ENCODE data around the gene SLC15A5.

The SLC15A5 gene

DNA sequence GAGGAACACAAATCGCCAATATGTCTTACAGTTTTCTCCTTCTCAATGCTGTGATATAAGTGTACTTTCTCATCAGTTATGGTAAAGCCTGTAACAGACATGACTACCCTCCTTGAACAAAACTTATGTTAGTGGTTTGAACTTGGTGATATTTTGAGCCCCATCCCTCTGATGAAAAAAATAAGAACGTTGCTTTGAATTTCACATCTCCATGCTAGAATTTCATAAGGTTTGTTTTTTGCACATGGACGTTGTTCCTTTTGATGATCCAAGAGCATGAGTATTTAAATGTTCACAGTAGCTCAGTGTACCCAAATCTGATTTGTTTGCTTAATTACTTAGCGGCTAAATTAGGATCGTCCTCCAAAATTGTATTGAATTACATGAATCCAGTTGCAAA, at the start of gene SLC15A5:
SLC15A5 (minus strand) TSS at position 101 of the 400 bp plus-strand sequence; CDS start at position 101, 0 bp downstream.
- Histone ChIP-seq H3K27me3 (ENCODE audit: control insufficient read depth, insufficient read depth, low read length) (no peaks in the 10 kb centered on the region), H3K27ac (ENCODE audit: low read depth, low read length) (no peak within 1 kb of the TSS), H3K4me1 (ENCODE audit: control insufficient read depth, insufficient read depth, low read length) (no peaks in the 10 kb centered on the region), H3K36me3 (ENCODE audit: control insufficient read depth, insufficient read depth, low read length) (no peaks in the 10 kb centered on the region), H3K9ac (ENCODE audit: low read length) (no peak within 1 kb of the TSS), H3K4me3 (ENCODE audit: low read length) (no peak within 1 kb of the TSS)

GRCh38 chr12:16325426-16325825, 47.9 kb upstream of the SLC15A5 start:
- Histone ChIP-seq H3K27me3 (ENCODE audit: control insufficient read depth, insufficient read depth, low read length) (no peaks in the 10 kb centered on the region), H3K36me3 (ENCODE audit: control insufficient read depth, insufficient read depth, low read length) (no peaks in the 10 kb centered on the region), H3K27ac (ENCODE audit: low read depth, low read length) (no peak overlapping the region), H3K4me3 (ENCODE audit: low read length) (no peak overlapping the region), H3K4me1 (ENCODE audit: control insufficient read depth, insufficient read depth, low read length) (no peaks in the 10 kb centered on the region), H3K9ac (ENCODE audit: low read length) (no peak overlapping the region)

DNA sequence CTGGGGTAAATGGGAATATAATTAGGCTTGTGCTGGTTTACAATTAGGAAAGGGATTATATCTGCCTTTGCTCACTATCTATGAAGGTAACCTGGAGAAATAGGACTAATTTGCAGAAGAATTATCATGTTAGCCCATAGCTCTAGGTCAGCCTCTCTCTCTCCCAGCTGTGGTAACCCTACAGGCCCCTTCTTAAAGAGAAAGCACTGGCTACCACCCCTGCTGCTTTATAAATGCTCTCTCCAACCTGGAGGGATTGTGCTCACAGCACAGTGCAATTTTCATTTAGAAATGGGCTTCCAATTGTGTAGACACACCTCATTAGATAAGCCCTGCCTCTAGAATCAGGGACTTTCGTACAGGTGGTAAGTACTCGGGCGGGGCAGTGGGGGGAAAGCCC, 47.3 kb upstream of the SLC15A5 start:
- Histone ChIP-seq H3K27ac (ENCODE audit: low read depth, low read length) (no peak overlapping the region), H3K4me1 (ENCODE audit: control insufficient read depth, insufficient read depth, low read length) (no peaks in the 10 kb centered on the region), H3K4me3 (ENCODE audit: low read length) (no peak overlapping the region), H3K9ac (ENCODE audit: low read length) (no peak overlapping the region), H3K27me3 (ENCODE audit: control insufficient read depth, insufficient read depth, low read length) (no peaks in the 10 kb centered on the region), H3K36me3 (ENCODE audit: control insufficient read depth, insufficient read depth, low read length) (no peaks in the 10 kb centered on the region)

DNA sequence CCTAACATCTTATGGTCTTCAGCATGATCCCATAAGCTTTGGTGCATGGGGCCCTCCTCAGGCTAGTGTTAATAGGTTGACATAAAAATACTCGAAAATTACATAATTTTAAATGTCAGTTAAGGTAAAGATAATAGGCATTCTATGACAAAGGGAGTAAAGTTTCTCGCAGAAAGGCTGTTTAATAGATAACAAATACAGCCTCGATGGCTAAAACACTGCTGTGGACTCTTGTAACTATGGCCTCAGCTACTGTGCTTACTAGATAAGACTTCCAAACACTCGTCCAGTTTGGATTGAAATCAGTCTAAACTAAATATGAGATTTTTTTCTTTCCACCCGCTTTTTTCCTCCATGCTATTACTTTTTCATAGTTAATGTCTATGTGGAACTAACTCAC, 46.8 kb upstream of the SLC15A5 start:
- Histone ChIP-seq H3K27ac (ENCODE audit: low read depth, low read length) (no peak overlapping the region), H3K27me3 (ENCODE audit: control insufficient read depth, insufficient read depth, low read length) (no peaks in the 10 kb centered on the region), H3K4me1 (ENCODE audit: control insufficient read depth, insufficient read depth, low read length) (no peaks in the 10 kb centered on the region), H3K36me3 (ENCODE audit: control insufficient read depth, insufficient read depth, low read length) (no peaks in the 10 kb centered on the region), H3K9ac (ENCODE audit: low read length) (no peak overlapping the region), H3K4me3 (ENCODE audit: low read length) (no peak overlapping the region)

GRCh38 chr12:16323638-16324037, 46.2 kb upstream of the SLC15A5 start:
- no peaks in the 10 kb centered on the region for H3K27me3 ChIP-seq (ENCODE audit: control insufficient read depth, insufficient read depth, low read length)
- no peaks in the 10 kb centered on the region for H3K36me3 ChIP-seq (ENCODE audit: control insufficient read depth, insufficient read depth, low read length)
- H3K27ac ChIP-seq (ENCODE audit: low read depth, low read length), result no peak overlapping the region
- no peak overlapping the region for H3K9ac ChIP-seq (ENCODE audit: low read length)
- H3K4me1 ChIP-seq (ENCODE audit: control insufficient read depth, insufficient read depth, low read length), result no peaks in the 10 kb centered on the region
- H3K4me3 ChIP-seq (ENCODE audit: low read length), result no peak overlapping the region

- no peak overlapping the region for H3K4me3 ChIP-seq (ENCODE audit: low read length)
Measured at GRCh38 chr12:16323010-16323409, 45.5 kb upstream of the SLC15A5 start.

DNA sequence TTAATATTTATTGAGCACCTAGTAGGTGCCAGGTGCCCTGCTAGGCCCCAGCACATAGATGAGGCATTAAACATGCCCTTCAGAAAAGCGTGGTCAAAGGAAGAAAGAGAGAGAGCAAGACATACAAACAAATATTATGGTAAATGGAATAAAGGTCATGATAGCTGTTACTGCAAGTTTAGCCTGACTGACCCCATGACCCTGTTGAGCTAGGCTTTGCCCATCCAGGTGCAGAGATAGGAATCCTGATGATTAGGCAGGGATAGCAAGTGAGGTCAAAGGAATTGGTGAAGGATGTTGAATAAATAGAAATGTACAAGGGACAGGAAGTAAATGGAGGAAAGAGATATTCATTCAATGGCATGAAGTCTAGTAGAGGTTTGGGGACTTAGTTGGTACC, 33.4 kb upstream of the SLC15A5 start:
- no peak overlapping the region for H3K27ac ChIP-seq (ENCODE audit: low read depth, low read length)

More at GRCh38 chr12:16323010-16323409, 45.5 kb upstream of the SLC15A5 start:
- Histone ChIP-seq H3K27ac (ENCODE audit: low read depth, low read length) (no peak overlapping the region), H3K9ac (ENCODE audit: low read length) (no peak overlapping the region), H3K4me1 (ENCODE audit: control insufficient read depth, insufficient read depth, low read length) (no peaks in the 10 kb centered on the region), H3K27me3 (ENCODE audit: control insufficient read depth, insufficient read depth, low read length) (no peaks in the 10 kb centered on the region), H3K36me3 (ENCODE audit: control insufficient read depth, insufficient read depth, low read length) (no peaks in the 10 kb centered on the region)

GRCh38 chr12:16307856-16308475, 30.5 kb upstream of the SLC15A5 start:
- Histone ChIP-seq H3K4me3 (ENCODE audit: low read length) (no peak overlapping the region), H3K27me3 (ENCODE audit: control insufficient read depth, insufficient read depth, low read length) (no peaks in the 10 kb centered on the region), H3K27ac (ENCODE audit: low read depth, low read length) (no peak overlapping the region), H3K36me3 (ENCODE audit: control insufficient read depth, insufficient read depth, low read length) (no peaks in the 10 kb centered on the region), H3K4me1 (ENCODE audit: control insufficient read depth, insufficient read depth, low read length) (no peaks in the 10 kb centered on the region), H3K9ac (ENCODE audit: low read length) (no peak overlapping the region)

More for the DNA sequence above, 33.4 kb upstream of the SLC15A5 start:
- H3K36me3 ChIP-seq (ENCODE audit: control insufficient read depth, insufficient read depth, low read length), result no peaks in the 10 kb centered on the region
- no peak overlapping the region for H3K4me3 ChIP-seq (ENCODE audit: low read length)
- no peak overlapping the region for H3K9ac ChIP-seq (ENCODE audit: low read length)
- no peaks in the 10 kb centered on the region for H3K4me1 ChIP-seq (ENCODE audit: control insufficient read depth, insufficient read depth, low read length)
- no peaks in the 10 kb centered on the region for H3K27me3 ChIP-seq (ENCODE audit: control insufficient read depth, insufficient read depth, low read length)

- Histone ChIP-seq H3K36me3 (ENCODE audit: control insufficient read depth, insufficient read depth, low read length) (no peaks in the 10 kb centered on the region), H3K9ac (ENCODE audit: low read length) (no peak overlapping the region), H3K4me1 (ENCODE audit: control insufficient read depth, insufficient read depth, low read length) (peaks cover 5% of the 10 kb centered on the region), H3K4me3 (ENCODE audit: low read length) (no peak overlapping the region), H3K27me3 (ENCODE audit: control insufficient read depth, insufficient read depth, low read length) (no peaks in the 10 kb centered on the region), H3K27ac (ENCODE audit: low read depth, low read length) (no peak overlapping the region)
Measured at GRCh38 chr12:16303939-16304338, 26.5 kb upstream of the SLC15A5 start.

GRCh38 chr12:16300736-16301135, 23.3 kb upstream of the SLC15A5 start:
- Histone ChIP-seq H3K4me1 (ENCODE audit: control insufficient read depth, insufficient read depth, low read length) (peaks cover 5% of the 10 kb centered on the region), H3K4me3 (ENCODE audit: low read length) (no peak overlapping the region), H3K9ac (ENCODE audit: low read length) (no peak overlapping the region), H3K27ac (ENCODE audit: low read depth, low read length) (no peak overlapping the region), H3K27me3 (ENCODE audit: control insufficient read depth, insufficient read depth, low read length) (no peaks in the 10 kb centered on the region), H3K36me3 (ENCODE audit: control insufficient read depth, insufficient read depth, low read length) (no peaks in the 10 kb centered on the region)

GRCh38 chr12:16300122-16300521, 22.6 kb upstream of the SLC15A5 start:
- Histone ChIP-seq H3K27me3 (ENCODE audit: control insufficient read depth, insufficient read depth, low read length) (no peaks in the 10 kb centered on the region), H3K36me3 (ENCODE audit: control insufficient read depth, insufficient read depth, low read length) (no peaks in the 10 kb centered on the region), H3K4me1 (ENCODE audit: control insufficient read depth, insufficient read depth, low read length) (peaks cover 5% of the 10 kb centered on the region), H3K27ac (ENCODE audit: low read depth, low read length) (no peak overlapping the region), H3K9ac (ENCODE audit: low read length) (no peak overlapping the region), H3K4me3 (ENCODE audit: low read length) (no peak overlapping the region)

- no peak overlapping the region for H3K27ac ChIP-seq (ENCODE audit: low read depth, low read length)
Measured at GRCh38 chr12:16299403-16299802, 21.9 kb upstream of the SLC15A5 start.

GRCh38 chr12:16297521-16297920, 20.0 kb upstream of the SLC15A5 start:
- Histone ChIP-seq H3K27me3 (ENCODE audit: control insufficient read depth, insufficient read depth, low read length) (no peaks in the 10 kb centered on the region), H3K4me1 (ENCODE audit: control insufficient read depth, insufficient read depth, low read length) (peaks cover 5% of the 10 kb centered on the region), H3K27ac (ENCODE audit: low read depth, low read length) (no peak overlapping the region), H3K4me3 (ENCODE audit: low read length) (no peak overlapping the region), H3K9ac (ENCODE audit: low read length) (no peak overlapping the region), H3K36me3 (ENCODE audit: control insufficient read depth, insufficient read depth, low read length) (no peaks in the 10 kb centered on the region)

More at GRCh38 chr12:16299403-16299802, 21.9 kb upstream of the SLC15A5 start:
- H3K4me3 ChIP-seq (ENCODE audit: low read length), result no peak overlapping the region
- H3K36me3 ChIP-seq (ENCODE audit: control insufficient read depth, insufficient read depth, low read length), result no peaks in the 10 kb centered on the region
- H3K9ac ChIP-seq (ENCODE audit: low read length), result no peak overlapping the region
- H3K27me3 ChIP-seq (ENCODE audit: control insufficient read depth, insufficient read depth, low read length), result no peaks in the 10 kb centered on the region
- peaks cover 5% of the 10 kb centered on the region for H3K4me1 ChIP-seq (ENCODE audit: control insufficient read depth, insufficient read depth, low read length)

All from rectal smooth muscle tissue (tissue), 1 donor.